SJCRH30 (cell line): ENCODE results near the gene SBNO1. TPM values are rescaled to one million over a fixed set of nuclear protein-coding genes. Genes with fewer than 3 reads are reported as not detected.
"Not testable (repeated sequence)": the region's sequence is repeated elsewhere in the genome, so short reads cannot be mapped to it uniquely, and the experiment has no call there.

Source experiments
- DNase-seq, 2 experiments: peaks; one replicate each; pipeline ENCODE4 v3.0.0-alpha.2; 2015 to 2020
- H3K27ac ChIP-seq: fragments of 250-450 bp; sonication (Bioruptor Pico); 2 replicates; pipeline ENCODE4 v1.5.1; 2020; ENCODE audit warnings: mild to moderate bottlenecking, moderate library complexity
- H3K27me3 ChIP-seq: fragments of 250-450 bp; sonication (Bioruptor Pico); 2 replicates; pipeline ENCODE4 v1.5.1; 2020; ENCODE audit warnings: mild to moderate bottlenecking, moderate library complexity
- H3K36me3 ChIP-seq: fragments of 250-450 bp; sonication (Bioruptor Pico); 2 replicates; pipeline ENCODE4 v1.5.1; 2020; ENCODE audit warnings: mild to moderate bottlenecking, moderate library complexity
- H3K4me1 ChIP-seq: fragments of 250-450 bp; sonication (Bioruptor Pico); 2 replicates; pipeline ENCODE4 v1.5.1; 2020; ENCODE audit warnings: mild to moderate bottlenecking, moderate library complexity
- H3K4me3 ChIP-seq: fragments of 250-450 bp; sonication (Bioruptor Pico); 2 replicates; pipeline ENCODE4 v1.5.1; 2020; ENCODE audit warnings: mild to moderate bottlenecking, moderate library complexity
- H3K9me3 ChIP-seq: fragments of 250-450 bp; sonication (Bioruptor Pico); replicated peaks from 2 replicates; pipeline ENCODE4 v1.5.1; 2020; ENCODE audit warnings: mild to moderate bottlenecking, moderate library complexity
- total RNA-seq: library from RNA; depleted of rRNA; stranded (reverse); fragments of >200 nt; shearing (Covaris generic); gene quantifications from 2 replicates; pipeline ENCODE4 v1.2.3, GENCODE V29; 2014

Gene SBNO1
- total RNA-seq, 1 experiment from 2014 or later = 40.8 TPM

- H3K4me3 ChIP-seq = no peak overlapping the region
- H3K36me3 ChIP-seq = peaks cover 58% of the 10 kb centered on the region
- no peak for DNase-seq
- no peaks in the 10 kb centered on the region for H3K27me3 ChIP-seq
- H3K27ac ChIP-seq = no peak overlapping the region
- H3K4me1 ChIP-seq = no peaks in the 10 kb centered on the region
- no peaks in the 10 kb centered on the region for H3K9me3 ChIP-seq
Observed at GRCh38 chr12:123393747-123394146, 29.1 kb upstream of the SBNO1 start.

- H3K27me3 ChIP-seq = no peaks in the 10 kb centered on the region
- peaks cover 50% of the 10 kb centered on the region for H3K36me3 ChIP-seq
Observed at GRCh38 chr12:123391546-123392343, 27.1 kb upstream of the SBNO1 start.

GRCh38 chr12:123390498-123391426 lies 26.1 kb upstream of the SBNO1 start:
- H3K9me3 ChIP-seq = no peaks in the 10 kb centered on the region
- H3K4me1 ChIP-seq = peaks cover 8% of the 10 kb centered on the region
- no peaks in the 10 kb centered on the region for H3K27me3 ChIP-seq
- DNase-seq = no peak
- H3K4me3 ChIP-seq = no peak overlapping the region
- no peak overlapping the region for H3K27ac ChIP-seq
- peaks cover 40% of the 10 kb centered on the region for H3K36me3 ChIP-seq

More at GRCh38 chr12:123391546-123392343, 27.1 kb upstream of the SBNO1 start:
- DNase-seq = no peak
- peaks cover 8% of the 10 kb centered on the region for H3K4me1 ChIP-seq
- H3K27ac ChIP-seq = no peak overlapping the region
- no peak overlapping the region for H3K4me3 ChIP-seq
- H3K9me3 ChIP-seq = no peaks in the 10 kb centered on the region

- Histone ChIP-seq H3K36me3 (peaks cover 30% of the 10 kb centered on the region), H3K4me3 (peak overlapping the region; percentile 61), H3K27me3 (no peaks in the 10 kb centered on the region), H3K9me3 (no peaks in the 10 kb centered on the region), H3K27ac (no peak overlapping the region), H3K4me1 (peaks cover 12% of the 10 kb centered on the region)
- no peak for DNase-seq
Observed at GRCh38 chr12:123389560-123390351, 25.1 kb upstream of the SBNO1 start.

- peaks cover 26% of the 10 kb centered on the region for H3K36me3 ChIP-seq
- H3K27me3 ChIP-seq = no peaks in the 10 kb centered on the region
- H3K4me3 ChIP-seq = peak overlapping the region; percentile 69
- no peak for DNase-seq
- no peaks in the 10 kb centered on the region for H3K9me3 ChIP-seq
- peaks cover 12% of the 10 kb centered on the region for H3K4me1 ChIP-seq
- H3K27ac ChIP-seq = no peak overlapping the region
Observed at GRCh38 chr12:123388951-123389559, 24.4 kb upstream of the SBNO1 start.

GRCh38 chr12:123388177-123388950 lies 23.7 kb upstream of the SBNO1 start:
- Histone ChIP-seq H3K4me1 (peaks cover 12% of the 10 kb centered on the region), H3K4me3 (peak overlapping the region; percentile 69), H3K27me3 (no peaks in the 10 kb centered on the region), H3K9me3 (no peaks in the 10 kb centered on the region), H3K27ac (peak overlapping the region; percentile 47; the same call in 1 of the 2 replicates), H3K36me3 (peaks cover 19% of the 10 kb centered on the region)
- DNase-seq = peak; percentile 65 to 74

- DNase-seq = no peak
- Histone ChIP-seq H3K4me3 (peak overlapping the region; percentile 69), H3K27me3 (no peaks in the 10 kb centered on the region), H3K4me1 (peaks cover 12% of the 10 kb centered on the region), H3K27ac (peak overlapping the region; percentile 47; the same call in 1 of the 2 replicates), H3K36me3 (peaks cover 18% of the 10 kb centered on the region), H3K9me3 (no peaks in the 10 kb centered on the region)
Observed at GRCh38 chr12:123387508-123388176, 23.0 kb upstream of the SBNO1 start.

GRCh38 chr12:123385536-123385935 lies 20.9 kb upstream of the SBNO1 start:
- not testable (repeated sequence) for H3K36me3 ChIP-seq, H3K27ac ChIP-seq, DNase-seq, H3K4me3 ChIP-seq, H3K9me3 ChIP-seq, H3K27me3 ChIP-seq
- H3K4me1 ChIP-seq = peaks cover 12% of the 10 kb centered on the region

GRCh38 chr12:123384994-123385376 lies 20.3 kb upstream of the SBNO1 start:
- Histone ChIP-seq H3K4me1 (peaks cover 12% of the 10 kb centered on the region), H3K27ac (peak overlapping the region; percentile 33), H3K27me3 (no peaks in the 10 kb centered on the region), H3K36me3 (no peaks in the 10 kb centered on the region), H3K4me3 (peak overlapping the region; percentile 75), H3K9me3 (no peaks in the 10 kb centered on the region)
- DNase-seq = no peak

- Histone ChIP-seq H3K27ac (peak overlapping the region; percentile 33), H3K36me3 (no peaks in the 10 kb centered on the region), H3K9me3 (no peaks in the 10 kb centered on the region), H3K27me3 (no peaks in the 10 kb centered on the region), H3K4me1 (peaks cover 12% of the 10 kb centered on the region), H3K4me3 (peak overlapping the region; percentile 75)
- DNase-seq = peak; percentile 16 to 22
Observed at GRCh38 chr12:123384318-123384993, 19.8 kb upstream of the SBNO1 start.

- H3K9me3 ChIP-seq = no peaks in the 10 kb centered on the region
- peaks cover 11% of the 10 kb centered on the region for H3K4me1 ChIP-seq
- no peaks in the 10 kb centered on the region for H3K36me3 ChIP-seq
- no peaks in the 10 kb centered on the region for H3K27me3 ChIP-seq
- H3K4me3 ChIP-seq = no peak overlapping the region
- H3K27ac ChIP-seq = no peak overlapping the region
- DNase-seq = no peak
Observed at GRCh38 chr12:123382684-123383083, 18.0 kb upstream of the SBNO1 start.

GRCh38 chr12:123379391-123379790 lies 14.7 kb upstream of the SBNO1 start:
- Histone ChIP-seq H3K27me3 (no peaks in the 10 kb centered on the region), H3K9me3 (no peaks in the 10 kb centered on the region), H3K4me1 (no peaks in the 10 kb centered on the region), H3K27ac (no peak overlapping the region), H3K4me3 (no peak overlapping the region), H3K36me3 (no peaks in the 10 kb centered on the region)
- no peak for DNase-seq

GRCh38 chr12:123372415-123372814 lies 7.8 kb upstream of the SBNO1 start:
- not testable (repeated sequence) for H3K4me1 ChIP-seq, H3K27ac ChIP-seq, H3K9me3 ChIP-seq, H3K27me3 ChIP-seq, DNase-seq, H3K4me3 ChIP-seq, H3K36me3 ChIP-seq
